Neuron (in vitro differentiated cells): ENCODE measurements around the gene TRPV4.

Source experiments
- H2AFZ ChIP-seq: one replicate; pipeline ENCODE4 v1.6.1; 2013; ENCODE audit warnings: low read depth, mild to moderate bottlenecking, inconsistent platforms, low read length, moderate library complexity
- H3K27me3 ChIP-seq: one replicate; pipeline ENCODE4 v1.6.1; 2013; ENCODE audit warnings: low read length; ENCODE audit not compliant: insufficient read depth
- H3K36me3 ChIP-seq: one replicate; pipeline ENCODE4 v1.6.1; 2013; ENCODE audit warnings: low read length; ENCODE audit not compliant: insufficient read depth
- H3K4me1 ChIP-seq: one replicate; pipeline ENCODE4 v1.6.1; 2013; ENCODE audit warnings: low read length; ENCODE audit not compliant: insufficient read depth
- H3K4me3 ChIP-seq: 2 replicates; pipeline ENCODE4 v1.5.1; 2013; ENCODE audit warnings: mild to moderate bottlenecking, low read length, moderate library complexity
- H3K9me3 ChIP-seq: one replicate; pipeline ENCODE4 v1.6.1; 2013; ENCODE audit warnings: low read length

Gene TRPV4

GRCh38 chr12:109803678-109804077 is 29.5 kb downstream of the TRPV4 start:
- no peaks in the 10 kb centered on the region for H3K27me3 ChIP-seq
- no peak overlapping the region for H2AFZ ChIP-seq
- no peaks in the 10 kb centered on the region for H3K4me1 ChIP-seq
- H3K9me3 ChIP-seq: no peaks in the 10 kb centered on the region
- H3K4me3 ChIP-seq: no peak overlapping the region
- no peaks in the 10 kb centered on the region for H3K36me3 ChIP-seq

- Histone ChIP-seq H3K27me3 (no peaks in the 10 kb centered on the region), H3K36me3 (no peaks in the 10 kb centered on the region), H3K4me3 (no peak overlapping the region), H3K9me3 (no peaks in the 10 kb centered on the region), H3K4me1 (no peaks in the 10 kb centered on the region), H2AFZ (no peak overlapping the region)
Observed at GRCh38 chr12:109802828-109803227, 30.4 kb downstream of the TRPV4 start.

GRCh38 chr12:109800536-109800935 is 32.7 kb downstream of the TRPV4 start:
- H3K27me3 ChIP-seq: no peaks in the 10 kb centered on the region
- no peaks in the 10 kb centered on the region for H3K4me1 ChIP-seq
- H3K4me3 ChIP-seq: no peak overlapping the region
- H3K36me3 ChIP-seq: no peaks in the 10 kb centered on the region
- H2AFZ ChIP-seq: no peak overlapping the region
- no peaks in the 10 kb centered on the region for H3K9me3 ChIP-seq

- Histone ChIP-seq H3K27me3 (no peaks in the 10 kb centered on the region), H3K4me1 (no peaks in the 10 kb centered on the region), H3K9me3 (no peaks in the 10 kb centered on the region), H3K36me3 (no peaks in the 10 kb centered on the region), H3K4me3 (no peak overlapping the region), H2AFZ (no peak overlapping the region)
Observed at GRCh38 chr12:109798691-109799090, 34.5 kb downstream of the TRPV4 start.

GRCh38 chr12:109797905-109798669 is 35.1 kb downstream of the TRPV4 start:
- no peaks in the 10 kb centered on the region for H3K36me3 ChIP-seq
- no peak overlapping the region for H3K4me3 ChIP-seq
- no peaks in the 10 kb centered on the region for H3K27me3 ChIP-seq
- H3K9me3 ChIP-seq: no peaks in the 10 kb centered on the region
- no peaks in the 10 kb centered on the region for H3K4me1 ChIP-seq
- H2AFZ ChIP-seq: no peak overlapping the region

- H3K9me3 ChIP-seq: no peaks in the 10 kb centered on the region
- no peaks in the 10 kb centered on the region for H3K36me3 ChIP-seq
- H3K4me3 ChIP-seq: no peak overlapping the region
- H3K27me3 ChIP-seq: no peaks in the 10 kb centered on the region
- no peaks in the 10 kb centered on the region for H3K4me1 ChIP-seq
- H2AFZ ChIP-seq: no peak overlapping the region
Observed at GRCh38 chr12:109796057-109796456, 37.1 kb downstream of the TRPV4 start.

- no peak overlapping the region for H3K4me3 ChIP-seq
- H3K27me3 ChIP-seq: no peaks in the 10 kb centered on the region
- no peaks in the 10 kb centered on the region for H3K9me3 ChIP-seq
- no peaks in the 10 kb centered on the region for H3K36me3 ChIP-seq
- no peaks in the 10 kb centered on the region for H3K4me1 ChIP-seq
- H2AFZ ChIP-seq: no peak overlapping the region
Observed at GRCh38 chr12:109795023-109795422, 38.2 kb downstream of the TRPV4 start.

- Histone ChIP-seq H3K27me3 (no peaks in the 10 kb centered on the region), H3K4me3 (no peak overlapping the region), H3K9me3 (no peaks in the 10 kb centered on the region), H3K36me3 (no peaks in the 10 kb centered on the region), H3K4me1 (no peaks in the 10 kb centered on the region), H2AFZ (no peak overlapping the region)
Observed at GRCh38 chr12:109793826-109794501, 39.2 kb downstream of the TRPV4 start.

- H3K27me3 ChIP-seq: no peaks in the 10 kb centered on the region
- no peaks in the 10 kb centered on the region for H3K4me1 ChIP-seq
- no peak overlapping the region for H3K4me3 ChIP-seq
- no peaks in the 10 kb centered on the region for H3K9me3 ChIP-seq
- no peak overlapping the region for H2AFZ ChIP-seq
- H3K36me3 ChIP-seq: no peaks in the 10 kb centered on the region
Observed at GRCh38 chr12:109793411-109793810, 39.8 kb downstream of the TRPV4 start.

GRCh38 chr12:109792992-109793391 is 40.2 kb downstream of the TRPV4 start:
- no peaks in the 10 kb centered on the region for H3K4me1 ChIP-seq
- H2AFZ ChIP-seq: no peak overlapping the region
- no peaks in the 10 kb centered on the region for H3K27me3 ChIP-seq
- no peaks in the 10 kb centered on the region for H3K36me3 ChIP-seq
- no peaks in the 10 kb centered on the region for H3K9me3 ChIP-seq
- H3K4me3 ChIP-seq: no peak overlapping the region

GRCh38 chr12:109789526-109790048 is 43.6 kb downstream of the TRPV4 start:
- Histone ChIP-seq H3K9me3 (no peaks in the 10 kb centered on the region), H2AFZ (no peak overlapping the region), H3K4me3 (no peak overlapping the region), H3K4me1 (no peaks in the 10 kb centered on the region), H3K36me3 (no peaks in the 10 kb centered on the region), H3K27me3 (peaks cover 6% of the 10 kb centered on the region)

- H2AFZ ChIP-seq: no peak overlapping the region
- H3K36me3 ChIP-seq: no peaks in the 10 kb centered on the region
- H3K4me1 ChIP-seq: no peaks in the 10 kb centered on the region
- H3K27me3 ChIP-seq: peaks cover 6% of the 10 kb centered on the region
- H3K4me3 ChIP-seq: no peak overlapping the region
- no peaks in the 10 kb centered on the region for H3K9me3 ChIP-seq
Observed at GRCh38 chr12:109786799-109787198, 46.4 kb downstream of the TRPV4 start.

GRCh38 chr12:109785854-109786253 is 47.3 kb downstream of the TRPV4 start:
- Histone ChIP-seq H3K4me1 (no peaks in the 10 kb centered on the region), H3K27me3 (peaks cover 6% of the 10 kb centered on the region), H3K4me3 (no peak overlapping the region), H3K9me3 (no peaks in the 10 kb centered on the region), H2AFZ (no peak overlapping the region), H3K36me3 (no peaks in the 10 kb centered on the region)
